ENCODE measurements around the gene SSX2B.
"Not testable (repeated sequence)": the region's sequence is repeated elsewhere in the genome, so short reads cannot be mapped to it uniquely, and the experiment has no call there.

Gene SSX2B, protein sequence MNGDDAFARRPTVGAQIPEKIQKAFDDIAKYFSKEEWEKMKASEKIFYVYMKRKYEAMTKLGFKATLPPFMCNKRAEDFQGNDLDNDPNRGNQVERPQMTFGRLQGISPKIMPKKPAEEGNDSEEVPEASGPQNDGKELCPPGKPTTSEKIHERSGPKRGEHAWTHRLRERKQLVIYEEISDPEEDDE

GRCh38 chrX:52750952-52751351 is at the start of gene SSX2B:
Gene SSX2B, plus strand, starts transcription at chrX:52751252. Its CDS starts 1,429 bp downstream, at chrX:52752681.
- DNase-seq (ENCODE audit: low read depth in 2 of 2, low spot score in 1 of 2), result not testable (repeated sequence)

DNA sequence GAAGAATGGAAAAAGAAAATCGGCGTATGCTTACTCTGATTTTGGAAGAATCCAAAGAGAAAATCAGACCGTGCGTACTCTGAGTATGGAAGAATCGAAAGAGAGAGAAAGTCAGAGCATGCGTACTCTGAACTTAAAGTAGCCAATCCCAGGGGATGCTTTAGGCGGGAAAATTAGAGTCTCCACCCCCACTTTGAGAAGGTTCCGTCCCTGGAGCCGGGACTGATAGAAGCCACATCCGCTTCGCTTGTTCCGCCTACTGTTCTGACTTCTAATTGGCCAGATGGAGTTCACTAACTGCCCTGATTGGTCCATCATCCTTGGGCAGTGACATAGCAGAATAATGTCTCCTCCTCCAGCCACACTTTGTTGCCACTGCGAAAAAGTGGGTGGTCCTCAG is 44.0 kb upstream of the SSX2B start, which contains the start of gene SSX2:
TSS of gene SSX2 (minus strand) at position 101 of the 400 bp plus-strand sequence. CDS start 1,429 bp downstream, outside the sequence.
- not testable (repeated sequence) for DNase-seq (ENCODE audit: low read depth in 2 of 2, low spot score in 1 of 2)

DNA sequence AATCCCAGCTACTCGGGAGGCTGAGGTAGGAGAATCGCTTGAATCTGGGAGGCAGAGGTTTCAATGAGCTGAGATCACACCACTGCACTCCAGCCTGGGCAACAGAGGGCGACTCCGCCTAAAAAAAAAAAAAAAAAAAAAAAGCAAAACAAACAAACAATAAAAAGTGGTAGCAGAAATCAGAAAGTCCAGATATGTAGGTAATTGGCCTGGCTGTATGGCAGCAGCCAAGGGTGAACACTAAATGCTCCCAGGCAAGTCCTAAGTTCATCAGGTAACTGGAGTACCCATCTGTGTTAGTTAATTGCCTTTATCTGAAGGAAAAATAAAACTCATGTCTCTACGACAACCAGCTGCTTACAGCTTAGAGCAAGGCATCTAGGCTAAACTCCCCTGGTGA is 14.9 kb downstream of the SSX2B start:
- not testable (repeated sequence) for DNase-seq (ENCODE audit: low read depth in 2 of 2, low spot score in 1 of 2)

DNA sequence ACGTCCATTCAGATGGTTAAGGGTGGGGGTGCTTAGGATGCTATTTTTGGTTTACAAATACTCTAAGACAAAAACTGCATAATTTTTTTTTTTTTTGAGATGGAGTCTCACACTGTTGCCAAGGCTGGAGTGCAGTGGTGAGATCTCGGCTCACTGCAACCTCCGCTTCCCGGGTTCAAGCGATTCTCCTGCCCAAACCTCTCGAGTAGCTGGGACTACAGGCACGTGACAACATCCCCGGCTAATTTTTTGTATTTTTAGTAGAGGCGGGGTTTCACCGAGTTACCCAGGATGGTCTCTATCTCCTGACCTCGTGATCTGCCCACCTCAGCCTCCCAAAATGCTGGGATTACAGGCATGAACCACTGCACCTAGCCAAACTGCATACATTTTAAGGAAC is 22.5 kb downstream of the SSX2B start:
- not testable (repeated sequence) for DNase-seq (ENCODE audit: low read depth in 2 of 2, low spot score in 1 of 2)

GRCh38 chrX:52797327-52797726 is 46.3 kb downstream of the SSX2B start, which contains the start of gene SPANXN5:
Gene SPANXN5, minus strand, starts transcription at chrX:52797427. Its CDS starts 79 bp downstream, at chrX:52797348.
- not testable (repeated sequence) for DNase-seq (ENCODE audit: low read depth in 2 of 2, low spot score in 1 of 2)

- not testable (repeated sequence) for DNase-seq (ENCODE audit: low read depth in 2 of 2, low spot score in 1 of 2)
These were observed 53.8 kb downstream of the SSX2B start for GRCh38 chrX:52804876-52805275.

Data from stimulated activated CD8-positive, alpha-beta memory T cell treated with anti-CD3 and anti-CD28 coated beads, Interleukin-4, amount 100 ng/mL, for 1 hour (primary cell).